ENCODE data around the gene NEB.
"Not testable (repeated sequence)": the region's sequence is repeated elsewhere in the genome, so short reads cannot be mapped to it uniquely, and the experiment has no call there.

NEB gene

DNA sequence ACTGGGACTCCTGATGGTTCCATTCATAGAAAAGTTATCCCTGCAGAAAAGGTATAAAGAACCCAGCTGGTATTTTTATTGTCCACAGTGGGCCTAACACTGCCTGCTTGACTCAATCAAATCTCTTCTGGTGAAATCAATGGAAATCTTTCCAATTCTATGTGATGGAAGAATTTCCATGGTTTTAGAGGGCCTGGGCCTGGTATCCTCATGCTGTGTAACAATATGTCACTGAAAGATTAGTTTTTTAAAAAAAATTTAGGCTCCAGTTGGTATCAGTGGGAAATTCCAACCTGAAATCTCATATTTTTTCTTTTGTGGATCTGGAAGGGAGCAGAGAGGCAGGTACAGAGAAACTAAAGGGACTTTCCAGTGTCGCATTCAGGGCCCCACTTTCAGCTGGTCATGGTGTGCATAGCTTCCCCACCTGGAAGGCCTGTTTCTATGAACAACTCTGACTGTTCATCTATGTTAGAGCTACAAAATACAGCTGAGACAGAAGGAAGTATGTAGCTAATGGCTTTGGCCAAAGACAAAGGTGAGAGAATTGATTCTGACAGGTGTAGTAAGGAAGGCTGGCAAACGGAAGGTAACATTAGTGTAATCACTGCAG lies 20.9 kb downstream of the NEB start:
- in situ Hi-C loops (cut with HindIII; ENCODE audit: low sequenced_read_pairs), result no loop called here
- DNase-seq (ENCODE audit: low read depth), result no peak
- no peak for TF ChIP-seq CTCF (IDR thresholded peaks at IDR 0.05; ENCODE audit: low read depth, low read length, missing control alignments)
- no peak overlapping the region for H3K4me3 ChIP-seq (ENCODE audit: low read depth, low read length)

DNA sequence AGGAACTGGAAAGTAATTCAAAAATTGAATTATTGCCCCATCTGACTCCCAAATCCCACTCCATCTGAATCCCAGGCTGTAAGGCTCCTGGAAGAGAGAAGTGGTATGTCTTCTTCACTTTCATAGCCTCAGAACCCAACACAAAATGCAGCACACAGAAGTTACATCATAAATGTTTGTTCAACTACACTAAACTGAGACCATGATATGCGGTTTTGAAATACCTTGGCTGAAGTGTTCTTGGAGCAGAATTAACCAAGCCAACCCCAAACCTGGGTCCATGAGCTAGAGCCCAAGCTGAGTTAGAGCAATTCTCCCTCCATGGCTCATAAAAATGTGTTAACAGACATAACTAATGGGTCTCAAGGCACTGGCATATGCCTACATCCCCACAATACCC lies 23.3 kb downstream of the NEB start:
- no peak for TF ChIP-seq CTCF (IDR thresholded peaks at IDR 0.05; ENCODE audit: low read depth, low read length, missing control alignments)
- in situ Hi-C loops (cut with HindIII; ENCODE audit: low sequenced_read_pairs), result no loop called here

DNA sequence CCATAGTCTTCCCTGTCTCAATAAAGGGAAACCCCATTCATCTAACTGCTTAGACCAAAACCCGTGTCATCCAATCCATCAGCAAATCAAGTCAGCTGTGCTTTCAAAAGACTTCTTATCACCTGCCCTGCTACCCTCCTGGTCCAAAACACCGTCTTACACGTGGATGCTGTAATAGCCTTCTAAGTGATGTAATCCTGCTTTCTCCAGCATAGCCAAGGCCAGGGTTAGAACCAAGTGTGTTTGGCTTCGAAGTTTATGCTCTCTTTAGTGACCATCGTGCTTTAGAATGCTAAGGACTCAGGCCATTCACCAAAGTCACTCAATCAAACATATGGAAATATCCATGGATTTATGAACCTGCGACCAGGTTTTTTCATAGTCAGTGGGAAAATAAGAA lies 25.5 kb downstream of the NEB start:
- in situ Hi-C loops (cut with HindIII; ENCODE audit: low sequenced_read_pairs), result no loop called here
- no peak for DNase-seq (ENCODE audit: low read depth)
- no peak overlapping the region for H3K4me3 ChIP-seq (ENCODE audit: low read depth, low read length)
- no peak for TF ChIP-seq CTCF (IDR thresholded peaks at IDR 0.05; ENCODE audit: low read depth, low read length, missing control alignments)

More for the DNA sequence above, 23.3 kb downstream of the NEB start:
- no peak overlapping the region for H3K4me3 ChIP-seq (ENCODE audit: low read depth, low read length)
- DNase-seq (ENCODE audit: low read depth), result no peak

GRCh38 chr2:151707857-151708256 lies 26.4 kb downstream of the NEB start:
- H3K4me3 ChIP-seq (ENCODE audit: low read depth, low read length), result no peak overlapping the region
- TF ChIP-seq CTCF (IDR thresholded peaks at IDR 0.05; ENCODE audit: low read depth, low read length, missing control alignments), result no peak
- DNase-seq (ENCODE audit: low read depth), result no peak
- in situ Hi-C loops (cut with HindIII; ENCODE audit: low sequenced_read_pairs), result no loop called here

DNA sequence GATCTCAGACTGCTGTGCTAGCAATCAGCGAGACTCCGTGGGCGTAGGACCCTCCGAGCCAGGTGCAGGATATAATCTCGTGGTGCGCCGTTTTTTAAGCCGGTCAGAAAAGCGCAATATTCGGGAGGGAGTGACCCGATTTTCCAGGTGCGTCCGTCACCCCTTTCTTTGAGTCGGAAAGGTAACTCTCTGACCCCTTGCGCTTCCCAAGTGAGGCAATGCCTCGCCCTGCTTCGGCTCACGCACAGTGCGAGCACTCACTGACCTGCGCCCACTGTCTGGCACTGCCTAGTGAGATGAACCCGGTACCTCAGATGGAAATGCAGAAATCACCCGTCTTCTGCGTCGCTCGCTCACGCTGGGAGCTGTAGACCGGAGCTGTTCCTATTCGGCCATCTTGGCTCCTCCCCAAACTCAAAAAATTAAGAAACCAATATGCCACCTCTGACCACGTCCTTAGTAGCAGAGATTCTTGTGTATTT lies 29.8 kb downstream of the NEB start:
- DNase-seq (ENCODE audit: low read depth); H3K4me3 ChIP-seq (ENCODE audit: low read depth, low read length); in situ Hi-C loops (cut with HindIII; ENCODE audit: low sequenced_read_pairs): not testable (repeated sequence)

DNA sequence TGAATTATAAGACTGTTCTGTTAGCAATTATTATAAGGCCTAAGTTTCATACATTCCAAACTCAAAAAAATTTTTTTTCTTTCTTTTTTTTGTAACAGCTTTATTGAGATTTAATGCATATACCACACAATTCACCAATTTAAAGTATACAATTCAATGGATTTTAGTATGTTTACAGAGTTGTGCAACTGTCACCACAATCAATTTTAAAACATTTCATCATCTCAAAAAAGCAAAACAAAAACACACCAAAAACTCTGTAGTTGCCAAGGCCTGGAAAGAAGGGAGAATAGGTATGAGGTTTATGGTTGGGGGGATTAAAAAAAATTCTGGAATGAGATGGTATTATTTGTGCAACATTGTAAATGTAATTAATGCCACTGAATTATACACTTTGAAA lies 36.1 kb downstream of the NEB start:
- DNase-seq (ENCODE audit: low read depth); in situ Hi-C loops (cut with HindIII; ENCODE audit: low sequenced_read_pairs); H3K4me3 ChIP-seq (ENCODE audit: low read depth, low read length): not testable (repeated sequence)

DNA sequence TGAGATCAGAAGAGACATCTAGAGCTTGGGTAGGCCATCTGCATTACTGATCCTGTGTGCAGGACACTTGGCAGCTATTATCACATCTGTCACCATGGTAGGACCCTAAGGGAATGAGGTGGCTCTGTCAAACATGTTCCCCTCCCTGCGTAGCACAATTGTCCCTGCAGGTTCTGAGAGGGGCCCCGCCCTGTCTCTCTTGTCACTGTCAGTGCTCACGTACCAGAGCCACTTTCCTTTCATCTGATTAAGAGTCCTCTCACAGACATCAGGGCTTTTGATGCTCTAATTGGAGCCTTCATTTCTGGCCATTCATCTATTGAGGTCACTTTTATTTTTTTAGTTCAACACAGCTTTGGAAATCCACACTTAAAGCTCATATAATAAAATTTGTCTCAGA lies 38.5 kb downstream of the NEB start:
- H3K4me3 ChIP-seq (ENCODE audit: low read depth, low read length), result no peak overlapping the region
- no peak for DNase-seq (ENCODE audit: low read depth)
- TF ChIP-seq CTCF (IDR thresholded peaks at IDR 0.05; ENCODE audit: low read depth, low read length, missing control alignments), result no peak
- in situ Hi-C loops (cut with HindIII; ENCODE audit: low sequenced_read_pairs), result no loop called here

- in situ Hi-C loops (cut with HindIII; ENCODE audit: low sequenced_read_pairs), result no loop called here
- no peak overlapping the region for H3K4me3 ChIP-seq (ENCODE audit: low read depth, low read length)
- no peak for DNase-seq (ENCODE audit: low read depth)
- TF ChIP-seq CTCF (IDR thresholded peaks at IDR 0.05; ENCODE audit: low read depth, low read length, missing control alignments), result no peak
Observed at GRCh38 chr2:151691631-151692030, 42.6 kb downstream of the NEB start.

All from astrocyte of the cerebellum (primary cell).